Astrocyte of the cerebellum (primary cell): ENCODE results near the gene C16orf89.

Source experiments
- DNase-seq: peaks from one replicate; pipeline ENCODE4 v3.0.0-alpha.2; 2011; ENCODE audit warnings: low read depth
- H3K4me3 ChIP-seq: 2 replicates; pipeline ENCODE4 v1.5.1; 2011; ENCODE audit warnings: mild to moderate bottlenecking, low read depth, low read length, moderate library complexity
- in situ Hi-C: cut with HindIII; loops from 2 replicates; pipeline ENCODE4 v1.10.0; 2017; ENCODE audit warnings: low sequenced_read_pairs
- TF ChIP-seq, protein P1 (sequence below): IDR thresholded peaks from 2 replicates; pipeline ENCODE4 v1.5.1; 2012; ENCODE audit warnings: low read length, low read depth, moderate library complexity, mild to moderate bottlenecking; ENCODE audit errors: missing control alignments

C16orf89 gene

DNA sequence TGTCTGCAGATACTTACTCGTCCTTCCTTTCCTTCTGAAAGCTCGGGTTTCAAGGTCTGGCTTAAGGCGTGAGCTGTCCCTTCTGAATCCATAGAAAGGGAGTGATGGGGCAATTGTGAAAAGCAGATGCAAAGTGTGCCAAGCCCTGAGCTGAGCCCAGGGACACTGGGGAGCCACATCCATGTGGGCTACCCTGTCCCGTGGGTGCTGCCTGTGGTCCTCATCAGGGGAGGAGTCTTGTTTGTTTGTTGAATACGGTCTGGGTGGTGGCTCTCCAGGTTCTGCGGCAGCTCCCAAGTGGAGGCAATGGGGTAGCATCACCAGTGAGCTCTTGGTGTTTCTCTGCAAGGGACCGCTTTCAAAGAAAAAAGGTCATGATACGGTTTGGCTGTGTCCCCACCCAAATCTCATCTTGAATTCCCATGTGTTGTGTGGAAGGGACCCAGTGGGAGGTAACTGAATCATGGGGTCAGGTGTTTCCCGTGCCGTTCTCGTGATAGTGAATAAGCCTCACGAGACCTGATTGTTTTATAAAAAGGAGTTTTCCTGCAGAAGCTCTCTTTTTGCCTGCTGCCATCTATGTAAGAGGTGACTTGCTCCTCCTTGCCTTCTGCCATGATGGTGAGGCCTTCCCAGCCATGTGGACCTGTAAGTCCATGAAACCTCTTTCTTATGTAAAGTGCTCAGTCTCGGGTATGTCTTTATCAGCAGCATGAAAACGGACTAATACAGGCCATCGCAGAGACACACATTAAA, 4.9 kb upstream of the C16orf89 start:
- no peak for DNase-seq
- TF ChIP-seq, protein P1, sequence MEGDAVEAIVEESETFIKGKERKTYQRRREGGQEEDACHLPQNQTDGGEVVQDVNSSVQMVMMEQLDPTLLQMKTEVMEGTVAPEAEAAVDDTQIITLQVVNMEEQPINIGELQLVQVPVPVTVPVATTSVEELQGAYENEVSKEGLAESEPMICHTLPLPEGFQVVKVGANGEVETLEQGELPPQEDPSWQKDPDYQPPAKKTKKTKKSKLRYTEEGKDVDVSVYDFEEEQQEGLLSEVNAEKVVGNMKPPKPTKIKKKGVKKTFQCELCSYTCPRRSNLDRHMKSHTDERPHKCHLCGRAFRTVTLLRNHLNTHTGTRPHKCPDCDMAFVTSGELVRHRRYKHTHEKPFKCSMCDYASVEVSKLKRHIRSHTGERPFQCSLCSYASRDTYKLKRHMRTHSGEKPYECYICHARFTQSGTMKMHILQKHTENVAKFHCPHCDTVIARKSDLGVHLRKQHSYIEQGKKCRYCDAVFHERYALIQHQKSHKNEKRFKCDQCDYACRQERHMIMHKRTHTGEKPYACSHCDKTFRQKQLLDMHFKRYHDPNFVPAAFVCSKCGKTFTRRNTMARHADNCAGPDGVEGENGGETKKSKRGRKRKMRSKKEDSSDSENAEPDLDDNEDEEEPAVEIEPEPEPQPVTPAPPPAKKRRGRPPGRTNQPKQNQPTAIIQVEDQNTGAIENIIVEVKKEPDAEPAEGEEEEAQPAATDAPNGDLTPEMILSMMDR: no peak
- in situ Hi-C loops: no loop called here
- no peak overlapping the region for H3K4me3 ChIP-seq

DNA sequence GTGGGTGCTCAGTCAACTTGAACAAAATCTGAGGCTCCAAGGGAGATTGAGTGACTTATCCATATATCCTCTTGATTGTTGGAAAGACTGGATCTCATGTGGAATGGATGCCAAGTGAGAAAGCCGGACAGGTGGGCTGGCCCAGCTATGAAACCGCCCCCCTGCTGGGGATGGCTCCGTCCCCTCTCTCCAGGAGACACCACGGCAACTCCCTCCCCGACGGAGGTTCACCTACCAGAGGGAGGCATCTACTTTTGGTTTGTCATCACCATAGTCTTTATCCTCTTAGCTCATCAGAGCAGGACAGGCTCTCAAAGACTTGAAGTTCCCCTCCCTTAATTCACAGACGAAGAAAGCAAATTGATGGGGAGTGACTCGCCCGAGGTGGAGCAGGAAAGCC, 4.1 kb upstream of the C16orf89 start:
- H3K4me3 ChIP-seq: no peak overlapping the region
- no peak for DNase-seq
- TF ChIP-seq, protein P1: no peak
- in situ Hi-C loops: no loop called here

DNA sequence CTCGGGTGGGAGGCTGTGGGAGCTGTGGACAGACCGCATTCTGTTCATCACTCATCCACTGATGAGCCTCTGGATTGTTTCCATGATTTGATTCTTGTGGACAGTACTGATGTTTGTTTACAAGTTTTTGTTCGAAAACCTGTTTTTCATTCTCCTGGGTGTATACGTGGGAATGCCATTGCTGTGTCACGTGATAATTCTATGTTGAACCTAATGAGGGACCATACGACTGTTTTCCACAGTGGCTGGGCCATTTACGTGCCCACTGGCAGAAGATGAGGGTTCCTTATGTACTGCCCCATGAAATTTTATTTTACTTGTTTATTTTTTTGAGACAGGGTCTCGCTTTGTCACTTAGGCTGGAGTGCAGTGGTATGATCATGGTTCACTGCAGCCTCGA, 3.3 kb upstream of the C16orf89 start:
- TF ChIP-seq, protein P1: no peak
- no peak overlapping the region for H3K4me3 ChIP-seq
- in situ Hi-C loops: no loop called here
- no peak for DNase-seq

DNA sequence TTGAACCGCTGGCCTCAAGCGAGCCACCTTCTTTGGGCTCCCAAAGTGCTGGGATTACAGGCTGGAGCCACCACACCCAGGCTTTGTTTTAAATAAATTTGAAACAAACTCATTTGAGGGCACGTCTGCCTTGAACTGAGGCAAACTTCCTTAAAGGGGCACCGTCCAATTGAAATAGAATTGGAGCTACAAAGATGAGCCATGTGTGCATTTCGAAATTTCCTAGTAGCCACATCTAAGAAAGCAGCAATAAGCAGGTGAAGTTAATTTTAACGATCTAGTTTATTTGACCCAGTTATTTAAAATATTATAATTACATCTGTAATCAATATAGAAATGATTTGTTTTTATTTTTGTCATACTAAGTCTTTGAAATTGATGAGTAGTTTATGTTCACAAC, 755 bp upstream of the C16orf89 start:
- TF ChIP-seq, protein P1: no peak
- in situ Hi-C loops: no loop called here
- no peak for DNase-seq
- H3K4me3 ChIP-seq: no peak overlapping the region

DNA sequence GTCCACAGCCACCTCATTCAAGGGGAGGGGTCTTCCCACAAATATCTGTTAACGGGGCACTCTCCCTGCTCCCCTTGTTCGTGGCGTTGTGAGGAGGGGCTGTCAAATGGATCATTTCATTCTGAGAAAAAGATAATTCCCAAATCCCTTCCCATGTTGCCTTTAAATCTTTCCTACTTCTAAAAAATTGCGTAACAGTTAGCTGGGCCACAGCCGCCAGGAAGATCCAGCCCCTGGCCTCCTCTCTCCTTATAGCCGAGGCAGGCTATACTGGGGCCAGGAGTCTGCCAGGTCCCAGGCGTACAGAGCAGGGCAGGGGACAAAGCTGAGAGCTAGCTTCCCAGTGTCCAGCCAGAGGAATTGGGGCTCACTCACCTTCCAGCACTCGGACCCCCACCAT, 430 bp downstream of the C16orf89 start:
- in situ Hi-C loops: no loop called here
- TF ChIP-seq, protein P1: no peak
- no peak overlapping the region for H3K4me3 ChIP-seq
- DNase-seq: no peak

DNA sequence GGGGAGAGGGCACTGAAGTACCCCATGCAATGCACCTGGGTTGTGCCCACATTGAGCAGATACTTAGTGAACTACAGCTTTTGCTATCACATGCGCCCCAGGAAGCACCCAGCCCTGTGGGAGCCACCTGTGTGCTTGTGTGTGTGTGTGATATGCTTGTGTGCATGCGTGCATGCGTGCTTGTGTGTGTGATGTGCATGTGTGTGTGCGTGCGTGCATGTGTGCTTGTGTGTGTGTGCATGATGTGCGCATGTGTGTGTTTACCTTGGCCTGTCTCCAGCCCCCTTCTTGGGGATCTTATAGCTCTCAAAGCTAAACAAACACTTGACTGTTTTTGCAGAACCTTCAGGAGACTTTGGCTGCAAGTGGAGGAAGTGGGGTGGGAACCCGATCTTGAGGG, 841 bp downstream of the C16orf89 start:
- in situ Hi-C loops: no loop called here
- no peak overlapping the region for H3K4me3 ChIP-seq
- TF ChIP-seq, protein P1: no peak
- DNase-seq: no peak
